DMS79 treated with DMSO at 0.1 percent for 48 hours (cell line): ENCODE measurements around the gene BCAR1.
A peak's percentile ranks its signal among the peaks of the same experiment; 100 is the strongest.

Experiments used
- DNase-seq: peaks from one replicate; lab custom pipeline; 2025; lab: John Stamatoyannopoulos, UW

The BCAR1 gene

DNA sequence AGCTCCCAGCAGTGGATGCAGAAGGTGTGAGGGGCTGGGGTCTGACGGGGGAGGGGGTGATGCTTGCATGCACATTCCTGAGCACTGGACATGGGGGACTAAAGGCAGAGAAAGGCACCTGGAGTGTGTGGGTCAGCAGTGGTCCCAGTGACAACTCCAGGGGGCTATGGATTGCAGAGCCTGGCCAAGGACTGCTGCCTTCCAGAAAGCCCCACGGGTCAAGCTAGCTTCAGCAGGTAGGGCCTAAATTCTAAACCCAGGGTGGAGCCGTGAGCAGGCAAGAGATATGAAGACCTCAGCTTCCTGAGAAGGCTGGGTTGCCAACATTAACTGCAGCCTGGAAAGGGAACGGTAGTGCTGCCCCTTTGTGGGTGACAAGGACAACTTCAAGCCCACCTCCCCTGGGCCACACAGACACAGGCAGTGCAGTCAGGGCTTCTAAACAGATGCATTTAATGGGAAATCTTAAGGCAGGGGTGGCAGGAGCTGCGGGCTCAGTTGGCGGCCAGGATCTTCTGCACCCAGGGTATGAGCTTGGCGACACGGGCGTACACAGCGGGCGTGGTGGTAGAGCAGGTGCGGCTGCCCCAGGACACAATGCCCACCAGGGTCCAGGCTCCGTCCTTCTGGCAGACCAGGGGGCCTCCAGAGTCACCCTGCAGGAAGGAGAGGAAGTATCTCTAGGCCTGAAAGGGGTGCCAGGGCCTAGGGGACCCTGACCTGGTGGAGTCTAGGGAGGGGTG lies 47.6 kb downstream of the BCAR1 start:
- DNase-seq, result no peak

DNA sequence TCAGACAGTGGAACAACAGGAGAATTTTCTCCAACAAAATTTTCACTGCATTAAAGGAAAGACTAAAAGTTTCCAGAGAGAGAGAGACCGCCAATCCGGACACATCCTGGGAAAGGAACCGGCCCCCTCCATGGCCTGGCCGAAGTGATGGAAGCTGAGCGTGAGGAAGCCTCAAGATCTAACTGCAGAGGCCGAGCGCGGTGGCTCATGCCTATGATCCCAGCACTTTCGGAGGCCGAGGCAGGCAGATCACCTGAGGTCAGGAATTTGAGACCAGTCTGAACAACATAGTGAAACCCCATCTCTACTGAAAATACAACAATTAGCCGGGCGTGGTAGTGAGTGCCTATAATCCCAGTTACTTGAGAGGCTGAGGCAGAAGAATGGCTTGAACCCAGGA lies 48.3 kb downstream of the BCAR1 start:
- no peak for DNase-seq

DNA sequence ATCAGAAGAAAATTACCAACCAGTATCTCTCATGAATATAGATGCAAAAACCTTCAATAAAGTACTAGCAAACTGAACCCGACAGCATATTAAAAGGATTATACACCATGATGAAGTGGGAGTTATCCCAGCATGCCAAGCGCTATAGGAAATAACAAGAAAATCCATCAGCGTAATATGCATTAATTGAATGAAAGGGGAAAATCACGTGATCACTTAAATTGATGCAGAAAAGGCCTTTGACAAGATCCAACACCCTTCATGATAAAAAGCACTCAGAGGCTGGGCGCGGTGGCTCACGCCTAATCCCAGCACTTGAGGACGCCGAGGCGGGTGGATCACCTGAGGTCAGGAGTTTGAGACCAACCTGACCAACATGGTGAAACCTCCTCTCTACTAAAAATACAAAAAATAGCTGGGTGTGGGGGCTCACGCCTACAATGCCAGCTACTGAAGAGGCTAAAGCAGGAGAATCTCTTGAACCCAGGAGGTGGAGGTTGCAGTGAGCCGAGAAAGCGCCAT lies 49.3 kb downstream of the BCAR1 start:
- DNase-seq, result no peak

- DNase-seq, result no peak
These were observed 53.3 kb downstream of the BCAR1 start for GRCh38 chr16:75198135-75198600.

- DNase-seq, result no peak
These were observed 53.8 kb downstream of the BCAR1 start for GRCh38 chr16:75197522-75198134.

GRCh38 chr16:75196836-75197235 lies 54.6 kb downstream of the BCAR1 start:
- no peak for DNase-seq

DNA sequence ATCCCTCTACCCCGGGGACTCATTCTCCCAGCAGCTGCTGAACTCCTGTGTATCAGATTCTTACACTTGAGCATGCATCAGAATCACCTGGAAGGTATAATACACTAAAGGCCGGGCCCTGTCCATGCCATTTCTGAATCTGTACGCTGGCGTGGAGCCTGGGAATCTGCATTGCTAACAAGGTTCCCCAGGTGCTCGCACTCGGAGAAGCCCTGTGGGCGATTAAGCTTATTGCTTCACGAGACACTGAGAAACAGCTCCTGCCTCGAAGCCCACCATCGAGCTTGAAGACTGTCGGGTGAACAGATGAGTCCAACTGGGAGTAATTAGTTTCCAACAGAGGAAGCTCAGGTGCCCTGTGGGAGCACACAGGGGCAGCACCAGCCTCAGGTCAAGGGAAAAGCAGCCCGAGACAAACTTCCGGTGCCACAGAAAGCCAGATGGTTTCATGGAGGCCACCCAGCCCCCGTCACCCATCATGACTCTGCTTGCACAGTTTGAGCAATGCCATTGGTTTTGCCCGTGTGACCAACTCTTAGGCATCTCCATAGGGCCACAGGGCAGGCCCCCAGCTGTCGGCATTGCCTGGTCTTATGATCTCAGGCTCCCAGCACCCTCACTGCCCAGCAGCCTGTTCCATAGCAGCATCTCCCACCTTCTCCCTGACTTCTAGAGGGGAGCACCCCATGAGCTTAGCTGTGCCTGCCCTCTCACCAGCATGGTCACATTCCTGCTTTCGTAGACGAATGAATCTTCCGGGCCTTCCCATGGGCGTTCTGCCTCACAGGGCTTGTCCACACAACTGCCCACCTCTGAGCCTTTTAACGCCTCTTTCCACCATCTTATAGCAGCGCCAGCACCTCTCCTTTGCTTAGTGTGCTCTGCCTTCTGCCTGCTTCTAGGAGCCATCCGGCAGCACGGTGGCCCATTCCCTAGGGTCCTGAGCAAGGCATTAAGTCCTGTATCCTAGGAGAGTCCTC lies 55.3 kb downstream of the BCAR1 start:
- DNase-seq, result no peak

DNA sequence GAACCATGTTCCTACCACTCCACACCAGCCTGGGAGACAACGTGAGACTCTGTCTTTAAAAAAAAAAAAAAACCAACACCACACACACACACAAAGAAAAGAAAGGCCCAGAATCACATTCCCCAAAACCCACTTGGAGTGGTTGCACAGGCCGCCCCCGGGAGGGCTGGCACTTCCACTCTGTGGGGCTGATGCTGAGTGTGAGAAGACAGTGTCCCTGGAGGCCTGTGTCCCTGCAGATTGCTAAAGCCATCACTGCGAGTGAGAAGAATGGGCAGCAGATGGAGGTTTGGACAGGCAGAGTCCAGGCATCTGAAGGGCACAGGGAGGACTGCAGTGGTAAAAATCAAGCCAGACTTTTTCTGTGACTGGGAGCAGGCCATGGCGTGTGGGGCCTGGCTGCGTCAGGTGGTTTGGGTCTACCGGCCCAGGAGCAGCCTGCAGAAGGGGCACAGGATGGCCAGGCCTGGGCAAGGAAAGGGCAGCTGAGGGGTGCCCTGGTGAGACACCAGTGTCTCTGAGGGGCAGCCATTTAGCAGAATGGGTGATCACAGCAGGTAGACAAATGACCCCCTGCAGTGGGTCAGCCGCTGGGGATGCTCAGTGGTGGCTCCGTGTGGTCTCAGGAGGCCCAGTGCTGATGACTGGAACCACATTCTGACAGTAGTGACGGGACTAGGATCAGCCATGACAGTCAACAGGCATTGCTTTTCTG lies 57.5 kb downstream of the BCAR1 start:
- no peak for DNase-seq

DNA sequence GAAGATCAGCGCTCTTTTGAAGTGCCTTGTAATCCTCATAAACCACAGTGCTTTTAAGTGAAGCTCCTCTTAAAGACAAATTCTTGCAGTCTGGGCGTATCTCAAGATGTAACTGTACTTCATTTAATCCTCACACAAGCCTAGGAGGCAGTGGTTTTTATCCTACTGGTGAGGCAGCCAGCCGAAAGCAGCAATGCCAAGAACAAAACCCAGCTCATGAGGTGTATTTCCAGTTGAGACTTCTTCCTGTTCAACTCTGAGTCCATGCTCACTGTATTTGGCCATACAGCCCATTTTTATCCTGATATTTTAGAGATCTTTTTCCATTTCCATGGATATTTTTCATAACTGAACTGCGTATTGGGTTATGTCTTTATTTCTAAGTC lies 58.2 kb downstream of the BCAR1 start:
- DNase-seq, result no peak

- peak; percentile 13 for DNase-seq
These were observed 58.7 kb downstream of the BCAR1 start for GRCh38 chr16:75192606-75193264.

GRCh38 chr16:75189638-75190245 lies 61.7 kb downstream of the BCAR1 start:
- DNase-seq, result no peak

DNA sequence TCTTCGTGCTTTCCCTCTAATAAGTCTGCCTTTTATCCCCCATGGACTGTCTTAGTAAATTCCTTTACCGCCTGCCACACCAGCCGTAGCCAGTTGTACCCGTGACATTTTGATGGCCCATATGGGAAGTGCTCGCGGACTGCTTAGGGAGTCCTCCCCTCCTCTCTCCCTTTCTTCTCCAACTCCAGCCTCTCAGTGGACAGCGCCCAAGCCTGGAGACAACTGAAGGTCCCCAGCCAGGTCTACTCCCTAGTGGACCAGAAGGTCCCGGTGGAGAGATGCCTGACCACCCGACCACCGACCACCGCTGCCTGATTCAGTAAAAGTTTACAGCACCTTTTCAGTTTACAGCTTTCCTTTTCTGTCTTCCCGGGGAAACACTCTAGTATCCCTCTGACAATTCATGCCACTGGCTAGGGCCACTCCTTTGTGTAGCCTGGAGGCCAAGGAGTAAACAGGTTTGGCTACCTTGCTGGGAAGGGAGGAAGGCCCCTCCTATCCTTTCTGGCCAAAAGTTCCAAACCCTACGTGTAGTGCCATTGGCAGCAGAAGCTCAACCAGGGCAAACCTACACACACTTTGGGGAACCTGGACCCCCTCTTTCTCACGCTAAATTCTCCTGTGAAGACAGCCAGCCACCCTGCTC lies 62.5 kb downstream of the BCAR1 start:
- DNase-seq, result no peak

DNA sequence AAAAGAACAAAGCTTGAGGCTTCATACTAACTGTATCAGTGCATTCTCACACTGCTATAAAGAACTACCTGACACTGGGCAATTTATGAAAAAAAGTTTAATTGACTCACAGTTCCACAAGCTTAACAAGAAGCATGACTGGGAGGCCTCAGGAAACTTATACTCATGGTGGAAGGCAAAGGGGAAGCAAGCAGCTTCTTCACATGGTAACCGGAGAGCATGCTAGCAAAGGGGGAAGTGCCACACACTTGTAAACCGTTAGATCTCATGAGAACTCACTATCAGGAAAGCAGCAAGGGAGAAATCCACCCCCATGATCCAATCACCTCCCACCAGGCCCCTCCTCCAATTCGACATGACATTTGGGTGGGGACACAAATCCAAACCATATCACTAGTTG lies 69.8 kb downstream of the BCAR1 start:
- DNase-seq, result no peak

DNA sequence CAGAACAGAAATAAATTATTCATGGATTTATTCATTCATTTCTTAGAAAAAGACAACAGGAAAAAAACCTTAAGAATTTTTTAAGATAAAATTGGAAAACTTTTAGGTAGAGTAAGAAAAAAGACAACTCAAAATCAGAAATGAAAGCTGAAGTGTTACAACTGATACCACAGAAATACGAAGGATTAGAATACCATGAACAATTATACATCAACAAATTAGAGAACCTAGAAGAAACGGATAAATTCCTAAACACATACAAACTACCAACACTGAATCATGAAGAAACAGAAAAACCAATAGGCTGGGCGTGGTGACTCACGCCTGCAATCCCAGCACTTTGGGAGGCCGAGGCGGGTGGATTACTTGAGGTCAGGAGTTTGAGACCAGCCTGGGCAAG lies 72.2 kb downstream of the BCAR1 start:
- no peak for DNase-seq
